HG03571 (cell line): ENCODE data around the gene RGS17.
"Not testable (repeated sequence)": the region's sequence is repeated elsewhere in the genome, so short reads cannot be mapped to it uniquely, and the experiment has no call there.

Experiments used
- ATAC-seq: cut with Tn5 transposase; IDR thresholded peaks from one replicate; pipeline ENCODE4 v1.9.1; 2021; ENCODE audit not compliant: unreplicated experiment

RGS17 gene

GRCh38 chr6:152993847-152994246 lies 137.2 kb downstream of the RGS17 start:
- no peak for ATAC-seq

GRCh38 chr6:152993431-152993830 lies 137.7 kb downstream of the RGS17 start:
- ATAC-seq = no peak

GRCh38 chr6:152986978-152987377 lies 144.1 kb downstream of the RGS17 start:
- ATAC-seq = no peak

GRCh38 chr6:152985300-152985699 lies 145.8 kb downstream of the RGS17 start:
- not testable (repeated sequence) for ATAC-seq

- peak; percentile 23 for ATAC-seq
These were observed 146.6 kb downstream of the RGS17 start for GRCh38 chr6:152984513-152984872.

- peak; percentile 10 for ATAC-seq
These were observed 147.2 kb downstream of the RGS17 start for GRCh38 chr6:152983637-152984512.

GRCh38 chr6:152982904-152983636 lies 148.0 kb downstream of the RGS17 start, which contains the start of gene FBXO5:
FBXO5 (minus strand) TSS chr6:152983041; CDS start chr6:152982959, 82 bp downstream.
- ATAC-seq = peak; percentile 83

- peak; percentile 1 for ATAC-seq
These were observed 148.8 kb downstream of the RGS17 start for GRCh38 chr6:152981989-152982903.

GRCh38 chr6:152981219-152981618 lies 149.9 kb downstream of the RGS17 start:
- no peak for ATAC-seq

- ATAC-seq = no peak
These were observed 150.4 kb downstream of the RGS17 start for GRCh38 chr6:152980656-152981055.

GRCh38 chr6:152979116-152979515 lies 152.0 kb downstream of the RGS17 start:
- no peak for ATAC-seq

- no peak for ATAC-seq
These were observed 153.0 kb downstream of the RGS17 start for GRCh38 chr6:152978058-152978457.

GRCh38 chr6:152977556-152977955 lies 153.5 kb downstream of the RGS17 start:
- no peak for ATAC-seq

- no peak for ATAC-seq
These were observed 154.3 kb downstream of the RGS17 start for GRCh38 chr6:152976749-152977148.

GRCh38 chr6:152975204-152975915 lies 155.7 kb downstream of the RGS17 start:
- no peak for ATAC-seq

GRCh38 chr6:152973916-152974315 lies 157.2 kb downstream of the RGS17 start:
- ATAC-seq = no peak

GRCh38 chr6:152969688-152970418 lies 161.2 kb downstream of the RGS17 start:
- no peak for ATAC-seq

- ATAC-seq = not testable (repeated sequence)
These were observed 164.8 kb downstream of the RGS17 start for GRCh38 chr6:152966168-152966894.

GRCh38 chr6:152959333-152959732 lies 171.7 kb downstream of the RGS17 start:
- ATAC-seq = no peak
